OCI-LY1 (cell line): ENCODE data around the gene ETV3.

Source experiments
- H2AFZ ChIP-seq: fragments of 200-600 bp; sonication (generic), shearing (Covaris generic); 2 replicates; pipeline ENCODE4 v1.6.0; 2014; ENCODE audit warnings: antibody characterized with exemption, mild to moderate bottlenecking, low read length
- H3F3A ChIP-seq: fragments of 200-600 bp; sonication (generic), shearing (Covaris generic); 2 replicates; pipeline ENCODE4 v1.6.0; 2014; ENCODE audit warnings: mild to moderate bottlenecking, antibody characterized with exemption, low read length, moderate library complexity; ENCODE audit not compliant: insufficient read depth
- H3K27ac ChIP-seq: fragments of 200-600 bp; sonication (generic); 2 replicates; pipeline ENCODE4 v1.5.1; 2014; ENCODE audit warnings: low read length, mixed run types, mild to moderate bottlenecking, low read depth; ENCODE audit not compliant: poor library complexity, severe bottlenecking
- H3K27me3 ChIP-seq: fragments of 200-600 bp; sonication (generic); 2 replicates; pipeline ENCODE4 v1.6.0; 2014; ENCODE audit warnings: antibody characterized with exemption, mild to moderate bottlenecking, low read length, moderate library complexity; ENCODE audit not compliant: insufficient read depth
- H3K36me3 ChIP-seq: fragments of 200-600 bp; sonication (generic); 2 replicates; pipeline ENCODE4 v1.6.1; 2014; ENCODE audit warnings: mild to moderate bottlenecking, antibody characterized with exemption, low read length, moderate library complexity, mixed read lengths; ENCODE audit not compliant: insufficient read depth
- H3K4me1 ChIP-seq: fragments of 200-600 bp; sonication (generic); 2 replicates; pipeline ENCODE4 v1.5.1; 2014; ENCODE audit warnings: mild to moderate bottlenecking, low read length, moderate library complexity; ENCODE audit not compliant: insufficient read depth, severe bottlenecking
- H3K4me2 ChIP-seq: fragments of 200-600 bp; sonication (generic), shearing (Covaris generic); 2 replicates; pipeline ENCODE4 v1.6.1; 2014; ENCODE audit warnings: low read length
- H3K4me3 ChIP-seq: fragments of 200-600 bp; sonication (generic); 2 replicates; pipeline ENCODE4 v1.5.1; 2014; ENCODE audit warnings: low read length, low read depth, mild to moderate bottlenecking, mixed read lengths; ENCODE audit not compliant: poor library complexity, severe bottlenecking
- H3K79me2 ChIP-seq: fragments of 200-600 bp; shearing (Covaris generic); 2 replicates; pipeline ENCODE4 v1.6.1; 2016; ENCODE audit warnings: mixed run types, low read length, mixed read lengths; ENCODE audit not compliant: insufficient read depth
- H3K9ac ChIP-seq: fragments of 200-600 bp; sonication (generic), shearing (Covaris generic); 2 replicates; pipeline ENCODE4 v1.6.1; 2014; ENCODE audit warnings: mild to moderate bottlenecking, low read length, mixed read lengths
- H3K9me2 ChIP-seq: fragments of 200-600 bp; sonication (generic), shearing (Covaris generic); 2 replicates; pipeline ENCODE4 v1.6.1; 2014; ENCODE audit warnings: low read depth, mild to moderate bottlenecking, low read length, mixed read lengths
- H3K9me3 ChIP-seq: fragments of 200-600 bp; shearing (Covaris generic); 2 replicates; pipeline ENCODE4 v1.6.1; 2014; ENCODE audit warnings: low read length, mixed read lengths
- H4K20me1 ChIP-seq: fragments of 200-600 bp; sonication (generic), shearing (Covaris generic); 2 replicates; pipeline ENCODE4 v1.6.0; 2016; ENCODE audit warnings: mild to moderate bottlenecking, low read length; ENCODE audit not compliant: insufficient read depth
- EZH2 ChIP-seq: fragments of 200-600 bp; sonication (generic), shearing (Covaris generic); IDR thresholded peaks from 2 replicates; pipeline ENCODE4 v1.8.0; 2017; ENCODE audit warnings: borderline replicate concordance, mixed run types, mild to moderate bottlenecking, antibody characterized with exemption, low read length, moderate library complexity, mixed read lengths
- TF ChIP-seq, protein P1 (sequence below): fragments of 200-600 bp; sonication (generic), shearing (Covaris generic); IDR thresholded peaks from 2 replicates; pipeline ENCODE4 v1.5.1; 2017; ENCODE audit warnings: mild to moderate bottlenecking, antibody characterized with exemption, low read length, moderate library complexity, mixed read lengths

ETV3 gene

DNA sequence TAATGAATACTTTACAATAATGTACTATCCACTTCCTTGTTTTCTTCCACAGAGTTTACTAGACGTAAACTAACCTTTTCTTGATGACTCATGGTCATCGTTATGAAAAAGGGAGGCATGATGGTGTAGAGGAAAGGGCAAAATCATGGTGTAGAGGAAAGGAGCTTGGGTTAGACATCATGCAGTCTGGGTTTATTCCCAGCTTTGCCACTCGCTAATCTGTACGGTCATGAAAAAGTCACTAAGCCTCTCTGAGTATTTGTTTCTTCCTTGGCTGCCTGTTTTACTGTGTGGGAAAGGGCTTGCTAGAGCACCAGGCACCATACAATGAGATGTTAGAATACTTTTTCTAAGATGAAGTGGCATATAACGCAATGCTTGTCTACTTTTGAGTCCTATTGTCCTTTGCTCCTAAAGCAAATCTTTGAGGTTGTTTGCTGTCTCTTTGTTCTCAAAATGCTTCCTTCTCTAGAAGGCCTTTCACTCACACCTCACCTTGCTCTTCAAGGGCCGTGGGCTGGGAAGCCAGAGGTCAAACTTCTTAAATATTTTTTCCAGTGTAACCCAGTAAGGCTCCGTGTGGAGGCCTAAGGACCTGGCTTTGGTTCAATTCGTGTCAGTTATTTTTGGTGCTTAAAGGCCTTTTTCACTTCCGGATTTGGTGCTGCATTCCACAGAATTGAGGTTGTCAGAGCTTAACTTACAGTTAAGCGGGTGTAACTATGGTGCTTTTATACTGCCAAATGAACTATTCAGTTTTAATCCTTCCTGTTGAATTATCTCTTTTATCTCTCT lies 9.9 kb upstream of the ETV3 start:
- peaks cover 10% of the 10 kb centered on the region for H3K4me1 ChIP-seq
- H3F3A ChIP-seq = no peaks in the 10 kb centered on the region
- H3K4me2 ChIP-seq = no peak overlapping the region
- peak overlapping the region; percentile 7 for H2AFZ ChIP-seq
- no peak overlapping the region for H3K27ac ChIP-seq
- H3K9me3 ChIP-seq = no peaks in the 10 kb centered on the region
- no peaks in the 10 kb centered on the region for H4K20me1 ChIP-seq
- no peaks in the 10 kb centered on the region for H3K36me3 ChIP-seq
- no peak overlapping the region for H3K4me3 ChIP-seq
- H3K9me2 ChIP-seq = no peaks in the 10 kb centered on the region
- TF ChIP-seq, protein P1, sequence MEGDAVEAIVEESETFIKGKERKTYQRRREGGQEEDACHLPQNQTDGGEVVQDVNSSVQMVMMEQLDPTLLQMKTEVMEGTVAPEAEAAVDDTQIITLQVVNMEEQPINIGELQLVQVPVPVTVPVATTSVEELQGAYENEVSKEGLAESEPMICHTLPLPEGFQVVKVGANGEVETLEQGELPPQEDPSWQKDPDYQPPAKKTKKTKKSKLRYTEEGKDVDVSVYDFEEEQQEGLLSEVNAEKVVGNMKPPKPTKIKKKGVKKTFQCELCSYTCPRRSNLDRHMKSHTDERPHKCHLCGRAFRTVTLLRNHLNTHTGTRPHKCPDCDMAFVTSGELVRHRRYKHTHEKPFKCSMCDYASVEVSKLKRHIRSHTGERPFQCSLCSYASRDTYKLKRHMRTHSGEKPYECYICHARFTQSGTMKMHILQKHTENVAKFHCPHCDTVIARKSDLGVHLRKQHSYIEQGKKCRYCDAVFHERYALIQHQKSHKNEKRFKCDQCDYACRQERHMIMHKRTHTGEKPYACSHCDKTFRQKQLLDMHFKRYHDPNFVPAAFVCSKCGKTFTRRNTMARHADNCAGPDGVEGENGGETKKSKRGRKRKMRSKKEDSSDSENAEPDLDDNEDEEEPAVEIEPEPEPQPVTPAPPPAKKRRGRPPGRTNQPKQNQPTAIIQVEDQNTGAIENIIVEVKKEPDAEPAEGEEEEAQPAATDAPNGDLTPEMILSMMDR = no peak
- no peak for TF ChIP-seq EZH2
- no peaks in the 10 kb centered on the region for H3K79me2 ChIP-seq
- no peak overlapping the region for H3K9ac ChIP-seq
- H3K27me3 ChIP-seq = no peaks in the 10 kb centered on the region

DNA sequence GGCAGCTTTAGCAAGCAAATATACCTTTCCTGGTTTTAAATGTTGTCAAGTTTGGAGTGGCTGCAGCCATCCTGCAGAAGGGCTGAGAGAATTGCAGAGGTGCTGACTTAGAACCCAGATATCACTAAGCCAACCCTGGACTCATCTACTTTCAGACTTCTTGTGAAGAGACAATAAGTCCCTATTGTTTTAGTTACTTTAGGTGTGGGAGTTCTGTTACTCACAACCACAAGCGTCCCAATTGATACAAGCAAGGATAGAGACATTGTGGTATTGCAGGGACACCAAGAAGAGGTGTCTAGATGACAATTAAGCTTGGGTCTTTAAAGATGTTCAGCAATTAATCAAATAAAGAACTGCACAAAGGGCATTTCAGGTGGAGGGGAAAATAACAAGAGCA lies 8.8 kb upstream of the ETV3 start:
- peaks cover 10% of the 10 kb centered on the region for H3K4me1 ChIP-seq
- H3K9me2 ChIP-seq = no peaks in the 10 kb centered on the region
- no peak overlapping the region for H3K27ac ChIP-seq
- no peaks in the 10 kb centered on the region for H3K79me2 ChIP-seq
- no peak overlapping the region for H3K9ac ChIP-seq
- H3F3A ChIP-seq = no peaks in the 10 kb centered on the region
- H4K20me1 ChIP-seq = no peaks in the 10 kb centered on the region
- no peak overlapping the region for H3K4me2 ChIP-seq
- H3K36me3 ChIP-seq = no peaks in the 10 kb centered on the region
- no peak overlapping the region for H2AFZ ChIP-seq
- H3K27me3 ChIP-seq = no peaks in the 10 kb centered on the region
- TF ChIP-seq, protein P1 = no peak
- TF ChIP-seq EZH2 = no peak
- no peaks in the 10 kb centered on the region for H3K9me3 ChIP-seq
- no peak overlapping the region for H3K4me3 ChIP-seq

DNA sequence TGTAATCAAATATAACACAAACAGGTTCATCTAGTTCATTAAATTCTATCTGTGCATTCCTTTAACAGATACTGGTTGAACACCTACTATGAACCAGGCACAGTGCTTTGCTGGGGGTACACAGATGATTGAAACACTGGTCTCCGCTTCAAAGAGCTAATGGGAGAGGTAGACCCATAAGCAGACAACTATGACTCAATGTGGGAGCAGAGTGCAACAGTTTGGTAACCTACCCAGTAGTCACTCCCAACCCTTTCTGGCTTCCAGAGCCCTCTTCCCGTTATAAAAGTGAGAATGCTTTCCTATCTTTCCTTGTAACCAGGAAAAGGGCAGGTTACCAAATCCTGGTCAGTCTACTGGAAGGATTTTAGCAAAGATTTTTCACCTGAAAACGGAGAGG lies 8.0 kb upstream of the ETV3 start:
- H3K27me3 ChIP-seq = no peaks in the 10 kb centered on the region
- peaks cover 10% of the 10 kb centered on the region for H3K4me1 ChIP-seq
- no peak overlapping the region for H3K27ac ChIP-seq
- no peak overlapping the region for H3K4me2 ChIP-seq
- H3K4me3 ChIP-seq = no peak overlapping the region
- H3K9me3 ChIP-seq = no peaks in the 10 kb centered on the region
- no peaks in the 10 kb centered on the region for H3F3A ChIP-seq
- no peak for TF ChIP-seq EZH2
- TF ChIP-seq, protein P1 = no peak
- H3K79me2 ChIP-seq = no peaks in the 10 kb centered on the region
- no peak overlapping the region for H2AFZ ChIP-seq
- no peaks in the 10 kb centered on the region for H4K20me1 ChIP-seq
- H3K9me2 ChIP-seq = no peaks in the 10 kb centered on the region
- no peak overlapping the region for H3K9ac ChIP-seq
- no peaks in the 10 kb centered on the region for H3K36me3 ChIP-seq
